Activated T-helper 1 cell treated with Interleukin-2 at 50 U/mL for 16 hours (primary cell): Measurements from ENCODE around the gene PHACTR1.

ENCODE experiments used
- DNase-seq: peaks from one replicate; pipeline ENCODE4 v3.0.0-alpha.2; 2020; ENCODE audit warnings: low read depth

PHACTR1 gene

GRCh38 chr6:13289789-13290318, 573.3 kb downstream of the PHACTR1 start:
- no peak for DNase-seq

GRCh38 chr6:13290335-13290734, 573.8 kb downstream of the PHACTR1 start:
- no peak for DNase-seq

GRCh38 chr6:13292774-13293173, 576.2 kb downstream of the PHACTR1 start:
- DNase-seq, result no peak

- DNase-seq, result no peak
Measured at GRCh38 chr6:13294499-13295069, 578.0 kb downstream of the PHACTR1 start.

GRCh38 chr6:13295576-13295975, 579.0 kb downstream of the PHACTR1 start:
- DNase-seq, result no peak

- no peak for DNase-seq
Measured at GRCh38 chr6:13296536-13296997, 580.0 kb downstream of the PHACTR1 start.

- DNase-seq, result no peak
Measured at GRCh38 chr6:13297391-13297790, 580.8 kb downstream of the PHACTR1 start.

GRCh38 chr6:13298446-13298845, 581.9 kb downstream of the PHACTR1 start:
- DNase-seq, result no peak

- DNase-seq, result no peak
Measured at GRCh38 chr6:13299403-13299821, 582.8 kb downstream of the PHACTR1 start.

- DNase-seq, result no peak
Measured at GRCh38 chr6:13299918-13300317, 583.4 kb downstream of the PHACTR1 start.

- DNase-seq, result no peak
Measured at GRCh38 chr6:13300643-13301590, 584.4 kb downstream of the PHACTR1 start.

- DNase-seq, result no peak
Measured at GRCh38 chr6:13302291-13302690, 585.7 kb downstream of the PHACTR1 start.

GRCh38 chr6:13302751-13303667, 586.4 kb downstream of the PHACTR1 start:
- DNase-seq, result no peak

GRCh38 chr6:13303668-13304017, 587.1 kb downstream of the PHACTR1 start:
- DNase-seq, result no peak

GRCh38 chr6:13304101-13304500, 587.5 kb downstream of the PHACTR1 start:
- DNase-seq, result no peak

- no peak for DNase-seq
Measured at GRCh38 chr6:13304580-13305260, 588.2 kb downstream of the PHACTR1 start.

GRCh38 chr6:13305288-13305687, 588.7 kb downstream of the PHACTR1 start:
- no peak for DNase-seq

- DNase-seq, result no peak
Measured at GRCh38 chr6:13305791-13306190, 589.2 kb downstream of the PHACTR1 start.

GRCh38 chr6:13307508-13307995, 591.0 kb downstream of the PHACTR1 start:
- no peak for DNase-seq

- no peak for DNase-seq
Measured at GRCh38 chr6:13308332-13308731, 591.8 kb downstream of the PHACTR1 start.

- no peak for DNase-seq
Measured at GRCh38 chr6:13311155-13311554, 594.6 kb downstream of the PHACTR1 start.
